MM.1S (cell line): ENCODE results near the gene CPN2.

Experiments
- DNase-seq: peaks from one replicate; pipeline ENCODE4 v3.0.0-alpha.2; 2015
- H2AFZ ChIP-seq: fragments of 300-600 bp; sonication (generic); 2 replicates; pipeline ENCODE4 v1.6.0; 2016; ENCODE audit warnings: antibody characterized with exemption, low read length
- H3F3A ChIP-seq: fragments of 300-600 bp; sonication (generic); 2 replicates; pipeline ENCODE4 v1.6.1; 2016; ENCODE audit warnings: mild to moderate bottlenecking, antibody characterized with exemption, low read length, moderate library complexity, mixed read lengths; ENCODE audit not compliant: insufficient read depth
- H3K27ac ChIP-seq: fragments of 300-600 bp; sonication (generic); 2 replicates; pipeline ENCODE4 v1.5.1; 2016; ENCODE audit warnings: mild to moderate bottlenecking, low read length
- H3K27me3 ChIP-seq: fragments of 300-600 bp; sonication (generic); replicated peaks from 2 replicates; pipeline ENCODE4 v1.6.0; 2016; ENCODE audit warnings: low read length; ENCODE audit not compliant: insufficient read depth
- H3K36me3 ChIP-seq: fragments of 300-600 bp; sonication (generic); replicated peaks from 2 replicates; pipeline ENCODE4 v1.6.1; 2016; ENCODE audit warnings: mild to moderate bottlenecking, low read length, mixed read lengths; ENCODE audit not compliant: insufficient read depth
- H3K4me1 ChIP-seq: fragments of 300-600 bp; sonication (generic); 2 replicates; pipeline ENCODE4 v1.6.1; 2016; ENCODE audit warnings: low read length, mixed read lengths
- H3K4me2 ChIP-seq: fragments of 300-600 bp; sonication (generic); 2 replicates; pipeline ENCODE4 v1.6.0; 2016; ENCODE audit warnings: low read depth, low read length
- H3K4me3 ChIP-seq: fragments of 300-600 bp; sonication (generic); 2 replicates; pipeline ENCODE4 v1.5.1; 2016; ENCODE audit warnings: low read length, mixed read lengths
- H3K79me2 ChIP-seq: fragments of 300-600 bp; sonication (generic); 2 replicates; pipeline ENCODE4 v1.6.1; 2016; ENCODE audit warnings: mixed run types, low read length, mixed read lengths
- H3K9ac ChIP-seq: fragments of 300-600 bp; sonication (generic); 2 replicates; pipeline ENCODE4 v1.6.1; 2016; ENCODE audit warnings: low read length, mixed read lengths
- H3K9me2 ChIP-seq: fragments of 300-600 bp; sonication (generic); replicated peaks from 2 replicates; pipeline ENCODE4 v1.6.1; 2016; ENCODE audit warnings: mild to moderate bottlenecking, low read length, mixed read lengths; ENCODE audit not compliant: insufficient read depth
- H3K9me3 ChIP-seq: fragments of 300-600 bp; sonication (generic); replicated peaks from 2 replicates; pipeline ENCODE4 v1.6.1; 2016; ENCODE audit warnings: mild to moderate bottlenecking, low read length, mixed read lengths; ENCODE audit not compliant: insufficient read depth
- H4K20me1 ChIP-seq: fragments of 300-600 bp; sonication (generic); 2 replicates; pipeline ENCODE4 v1.6.1; 2016; ENCODE audit warnings: mild to moderate bottlenecking, low read length, moderate library complexity, mixed read lengths; ENCODE audit not compliant: insufficient read depth
- EZH2 ChIP-seq: fragments of 300-600 bp; sonication (generic); optimal IDR thresholded peaks from 2 replicates; pipeline ENCODE3; 2017; ENCODE audit warnings: low read depth, mild to moderate bottlenecking, antibody characterized with exemption, low read length, mixed read lengths
- EZH2phosphoT487 ChIP-seq: fragments of 300-600 bp; sonication (generic); IDR thresholded peaks from 2 replicates; pipeline ENCODE4 v1.6.1; 2018; ENCODE audit warnings: antibody characterized with exemption, low read length
- TF ChIP-seq, protein P1 (sequence below): fragments of 300-600 bp; sonication (generic); IDR thresholded peaks from 2 replicates; pipeline ENCODE4 v1.5.1; 2016; ENCODE audit warnings: antibody characterized with exemption, low read length, mixed read lengths

CPN2 gene

DNA sequence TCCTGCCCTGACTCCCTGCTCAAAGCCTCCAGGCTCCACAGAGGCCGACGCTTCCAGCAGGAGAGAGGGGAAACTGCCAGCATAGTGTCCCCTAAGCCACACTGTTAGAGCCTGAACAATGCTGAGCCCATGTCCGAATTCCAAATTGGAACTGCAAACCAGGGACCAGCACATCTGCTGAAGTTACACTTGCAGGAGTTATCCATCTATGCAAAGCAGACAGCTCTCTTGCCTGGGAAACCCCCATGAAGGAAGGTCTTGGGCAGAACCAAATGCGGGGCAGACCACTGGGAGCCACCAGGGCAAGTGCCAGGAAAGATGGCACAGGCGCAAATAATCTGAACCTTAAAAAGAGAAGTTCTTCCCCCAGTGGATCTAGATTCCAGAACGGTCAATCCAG lies 17.8 kb upstream of the CPN2 start:
- no peak for DNase-seq
- Histone ChIP-seq H3F3A (no peaks in the 10 kb centered on the region), H3K4me2 (no peak overlapping the region), H3K9me2 (no peaks in the 10 kb centered on the region), H3K9ac (no peak overlapping the region), H3K4me3 (no peak overlapping the region), H4K20me1 (no peaks in the 10 kb centered on the region), H3K27ac (no peak overlapping the region), H2AFZ (no peak overlapping the region), H3K79me2 (no peaks in the 10 kb centered on the region), H3K36me3 (no peaks in the 10 kb centered on the region), H3K4me1 (no peaks in the 10 kb centered on the region), H3K9me3 (no peaks in the 10 kb centered on the region), H3K27me3 (peaks cover 26% of the 10 kb centered on the region)
- TF ChIP-seq EZH2phosphoT487 (no peak), EZH2 (no peak)
- TF ChIP-seq, protein P1, sequence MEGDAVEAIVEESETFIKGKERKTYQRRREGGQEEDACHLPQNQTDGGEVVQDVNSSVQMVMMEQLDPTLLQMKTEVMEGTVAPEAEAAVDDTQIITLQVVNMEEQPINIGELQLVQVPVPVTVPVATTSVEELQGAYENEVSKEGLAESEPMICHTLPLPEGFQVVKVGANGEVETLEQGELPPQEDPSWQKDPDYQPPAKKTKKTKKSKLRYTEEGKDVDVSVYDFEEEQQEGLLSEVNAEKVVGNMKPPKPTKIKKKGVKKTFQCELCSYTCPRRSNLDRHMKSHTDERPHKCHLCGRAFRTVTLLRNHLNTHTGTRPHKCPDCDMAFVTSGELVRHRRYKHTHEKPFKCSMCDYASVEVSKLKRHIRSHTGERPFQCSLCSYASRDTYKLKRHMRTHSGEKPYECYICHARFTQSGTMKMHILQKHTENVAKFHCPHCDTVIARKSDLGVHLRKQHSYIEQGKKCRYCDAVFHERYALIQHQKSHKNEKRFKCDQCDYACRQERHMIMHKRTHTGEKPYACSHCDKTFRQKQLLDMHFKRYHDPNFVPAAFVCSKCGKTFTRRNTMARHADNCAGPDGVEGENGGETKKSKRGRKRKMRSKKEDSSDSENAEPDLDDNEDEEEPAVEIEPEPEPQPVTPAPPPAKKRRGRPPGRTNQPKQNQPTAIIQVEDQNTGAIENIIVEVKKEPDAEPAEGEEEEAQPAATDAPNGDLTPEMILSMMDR, result no peak

DNA sequence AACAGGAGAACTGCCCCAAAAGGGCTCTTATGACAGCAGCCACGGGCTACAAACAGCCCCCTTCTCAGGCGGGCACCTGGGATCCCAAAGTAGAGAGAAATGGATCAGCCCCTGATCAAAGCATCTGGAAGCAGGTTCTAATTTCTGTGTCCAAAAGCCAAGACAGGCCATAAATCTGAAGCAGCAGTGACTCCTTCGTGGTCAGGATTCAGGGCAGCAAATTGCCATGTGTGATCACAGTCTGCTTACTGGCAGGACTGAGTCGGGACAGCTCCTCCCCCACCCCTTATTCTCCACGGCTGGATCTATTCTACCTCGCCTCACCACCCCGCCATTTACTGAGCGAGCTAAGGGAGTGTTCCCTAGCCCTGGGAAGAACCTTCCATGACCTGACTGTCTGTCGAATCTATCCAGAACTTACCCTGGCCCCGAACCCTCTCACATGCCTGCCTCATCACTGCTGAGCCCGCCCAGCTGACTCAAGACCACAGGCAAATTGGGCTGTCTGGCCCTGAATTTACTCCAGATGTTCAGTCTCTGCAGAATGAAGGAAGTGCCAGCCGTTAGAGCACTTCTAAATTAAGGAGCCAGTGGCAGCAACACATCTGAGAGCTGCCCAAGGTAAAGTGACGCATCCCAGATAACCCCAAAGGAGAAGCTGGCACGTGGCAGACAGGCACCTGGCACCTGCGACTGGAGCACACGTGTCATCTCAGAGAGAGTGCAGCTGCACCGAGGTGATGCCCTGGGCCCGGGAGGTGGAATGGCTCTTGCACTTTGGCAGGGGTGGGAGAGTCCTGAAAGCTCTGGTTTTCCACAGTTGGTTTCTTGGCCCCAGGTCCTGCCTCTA lies 17.1 kb upstream of the CPN2 start:
- Histone ChIP-seq H3F3A (no peaks in the 10 kb centered on the region), H3K4me3 (no peak overlapping the region), H3K27me3 (peaks cover 28% of the 10 kb centered on the region), H3K79me2 (no peaks in the 10 kb centered on the region), H2AFZ (no peak overlapping the region), H4K20me1 (no peaks in the 10 kb centered on the region), H3K9me3 (no peaks in the 10 kb centered on the region), H3K9ac (no peak overlapping the region), H3K27ac (no peak overlapping the region), H3K4me2 (no peak overlapping the region), H3K36me3 (no peaks in the 10 kb centered on the region), H3K9me2 (no peaks in the 10 kb centered on the region), H3K4me1 (no peaks in the 10 kb centered on the region)
- DNase-seq, result no peak
- TF ChIP-seq, protein P1, result no peak
- no peak for TF ChIP-seq EZH2
- TF ChIP-seq EZH2phosphoT487, result no peak

DNA sequence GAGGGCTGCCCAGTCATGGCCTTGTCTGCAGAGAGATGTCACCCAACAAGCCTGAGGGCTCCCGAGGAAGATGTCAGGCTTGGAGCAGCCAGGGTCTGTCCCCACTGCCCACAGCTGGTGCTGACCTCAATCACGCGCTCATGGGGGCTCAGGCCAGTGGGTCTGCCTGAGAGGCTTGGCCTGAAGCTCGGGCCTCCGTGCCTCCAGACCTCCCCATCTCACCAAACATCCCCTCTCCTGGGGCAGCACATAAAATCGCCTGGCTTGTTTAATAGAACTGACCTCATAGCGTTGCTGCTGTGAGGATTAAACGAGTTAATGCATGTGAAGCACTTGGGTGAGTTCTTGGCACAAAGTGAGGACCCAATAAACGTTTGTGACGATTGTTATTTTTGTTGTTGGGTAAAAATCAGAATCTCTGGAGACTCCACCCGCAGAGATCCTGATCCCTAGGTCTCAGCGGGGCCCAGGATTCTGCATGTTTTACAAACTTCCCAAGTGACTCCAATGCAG lies 14.9 kb upstream of the CPN2 start:
- H3K27ac ChIP-seq, result no peak overlapping the region
- H3K79me2 ChIP-seq, result no peaks in the 10 kb centered on the region
- H3F3A ChIP-seq, result no peaks in the 10 kb centered on the region
- H3K9ac ChIP-seq, result no peak overlapping the region
- H3K4me1 ChIP-seq, result no peaks in the 10 kb centered on the region
- peaks cover 30% of the 10 kb centered on the region for H3K27me3 ChIP-seq
- no peak overlapping the region for H3K4me3 ChIP-seq
- no peaks in the 10 kb centered on the region for H3K9me3 ChIP-seq
- H2AFZ ChIP-seq, result no peak overlapping the region
- DNase-seq, result no peak
- H3K36me3 ChIP-seq, result no peaks in the 10 kb centered on the region
- H4K20me1 ChIP-seq, result no peaks in the 10 kb centered on the region
- TF ChIP-seq, protein P1, result no peak
- TF ChIP-seq EZH2 (no peak), EZH2phosphoT487 (no peak)
- H3K4me2 ChIP-seq, result no peak overlapping the region
- H3K9me2 ChIP-seq, result no peaks in the 10 kb centered on the region
